Measurements from ENCODE around the gene HDAC4. TPM values are rescaled to one million over a fixed set of nuclear protein-coding genes. Genes with fewer than 3 reads are reported as not detected.

HDAC4 gene
- total RNA-seq, 1 experiment from 2014 or later = 32.0 TPM

DNA sequence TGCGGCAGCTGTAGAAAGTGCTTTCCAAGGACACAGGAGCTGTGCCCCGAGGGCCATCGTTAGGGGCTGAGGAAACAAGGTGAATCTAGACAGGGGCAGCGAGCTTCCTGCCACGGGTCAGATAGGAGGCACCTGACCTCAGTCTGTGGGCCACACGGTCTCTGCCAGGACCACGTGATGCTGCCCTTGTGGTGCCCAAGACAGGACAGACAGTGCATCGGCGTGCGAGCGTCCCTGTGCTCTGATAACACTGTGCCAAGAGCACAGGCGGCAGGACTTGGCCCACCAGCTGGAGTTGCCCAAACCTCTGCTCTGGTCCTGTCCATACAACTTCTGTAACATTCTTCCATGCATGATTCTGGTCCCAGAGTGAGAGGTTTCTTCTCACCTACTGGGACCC is 327.6 kb downstream of the HDAC4 start:
- H3K14ac ChIP-seq (ENCODE audit: insufficient read depth, low read length) = no peak overlapping the region
- H2BK120ac ChIP-seq (ENCODE audit: low read depth, low read length, poor library complexity, severe bottlenecking) = no peak overlapping the region
- no peak overlapping the region for H3K23ac ChIP-seq (ENCODE audit: insufficient read length, low read depth, low read length)
- H3K4me1 Mint-ChIP-seq = no peaks in the 10 kb centered on the region
- H3K79me2 ChIP-seq (ENCODE audit: insufficient read depth, low read length) = no peaks in the 10 kb centered on the region
- no peak overlapping the region for H2BK12ac ChIP-seq (ENCODE audit: insufficient read length, low read depth, low read length)
- peaks cover 19 to 31% (median 29%) of the 10 kb centered on the region in 3 experiments for H3K36me3 Mint-ChIP-seq (ENCODE audit: insufficient read depth in 1 of 3, low read depth in 3 of 3)
- H3K9me3 ChIP-seq (ENCODE audit: control insufficient read depth, low read depth, low read length) = no peaks in the 10 kb centered on the region
- H3K4ac ChIP-seq (ENCODE audit: low read depth, low read length) = no peak overlapping the region; the same call in 1 of the 2 replicates
- no peaks in the 10 kb centered on the region for H3K79me1 ChIP-seq (ENCODE audit: insufficient read depth, low read depth, low read length, poor library complexity, severe bottlenecking)
- H2AFZ ChIP-seq (ENCODE audit: low read length) = no peak overlapping the region
- H3K4me3 Mint-ChIP-seq = no peak overlapping the region
- no peak overlapping the region for H4K91ac ChIP-seq (ENCODE audit: insufficient read length, low read depth, low read length)
- H3K27ac ChIP-seq (ENCODE audit: insufficient read length, low read depth, low read length) = no peak overlapping the region
- no peak overlapping the region for H4K8ac ChIP-seq (replicated peaks; ENCODE audit: insufficient read length, low read depth, low read length)
- no peaks in the 10 kb centered on the region for H4K20me1 ChIP-seq (ENCODE audit: control insufficient read depth, insufficient read depth, insufficient read length)
- no peak overlapping the region for H3K18ac ChIP-seq (ENCODE audit: insufficient read length, low read depth, low read length)
- H4K5ac ChIP-seq (ENCODE audit: insufficient read length, low read depth, low read length) = no peak overlapping the region
- no peak for DNase-seq
- H3K9ac ChIP-seq (ENCODE audit: extremely low read depth, insufficient read length, low read length) = no peak overlapping the region
- no peaks in the 10 kb centered on the region for H3K27me3 Mint-ChIP-seq (ENCODE audit: low read depth)
- TF ChIP-seq CTCF (conservative IDR thresholded peaks at IDR 0.05) = no peak
- H2BK15ac ChIP-seq (ENCODE audit: low read depth, low read length) = no peak overlapping the region
- H3K4me2 ChIP-seq (ENCODE audit: insufficient read depth, insufficient read length, low read length) = no peak overlapping the region
- no peak overlapping the region for H3K56ac ChIP-seq (ENCODE audit: insufficient read length, low read depth, low read length)
- peaks cover 0 to 7% of the 10 kb centered on the region in 2 experiments; a peak in 2 of 5 replicates for H3K9me3 Mint-ChIP-seq
- H2AK5ac ChIP-seq (ENCODE audit: insufficient read length, low read length) = no peak overlapping the region
- H2BK20ac ChIP-seq (ENCODE audit: low read depth, low read length, poor library complexity, severe bottlenecking) = no peak overlapping the region
- H3K4me1 ChIP-seq (ENCODE audit: insufficient read depth, low read length) = no peaks in the 10 kb centered on the region
- H2BK5ac ChIP-seq (ENCODE audit: insufficient read length, low read length) = no peak overlapping the region
- no CpG with 5 or more reads among the region's 12 CpGs for WGBS (ENCODE audit: extremely low coverage, insufficient read length, low lambda C conversion rate)
- H3K23me2 ChIP-seq (ENCODE audit: insufficient read length, low read depth, low read length, poor library complexity, severe bottlenecking) = no peaks in the 10 kb centered on the region
- H3K27ac Mint-ChIP-seq = no peak overlapping the region
- no peaks in the 10 kb centered on the region for H3K27me3 ChIP-seq (ENCODE audit: insufficient read depth, low read length)
- no peak overlapping the region for H3T11ph ChIP-seq (ENCODE audit: low read length)
